ENCODE data around the gene GPR137.
A peak's percentile ranks its signal among the peaks of the same experiment; 100 is the strongest.
"Not testable (repeated sequence)": the region's sequence is repeated elsewhere in the genome, so short reads cannot be mapped to it uniquely, and the experiment has no call there.

The GPR137 gene

GRCh38 chr11:64304316-64305072, 18.8 kb downstream of the GPR137 start:
- peak; percentile 95 for DNase-seq (ENCODE audit: low spot score)

- DNase-seq (ENCODE audit: low spot score): peak; percentile 100
Observed at GRCh38 chr11:64305075-64305690, 19.5 kb downstream of the GPR137 start, which contains the start of gene ESRRA. ESRRA (plus strand) TSS chr11:64305524; CDS start chr11:64307180, 1,656 bp downstream.

GRCh38 chr11:64305691-64306562, 20.3 kb downstream of the GPR137 start:
- no peak for DNase-seq (ENCODE audit: low spot score)

GRCh38 chr11:64306563-64306875, 20.9 kb downstream of the GPR137 start:
- no peak for DNase-seq (ENCODE audit: low spot score)

- DNase-seq (ENCODE audit: low spot score): no peak
Observed at GRCh38 chr11:64306876-64307622, 21.4 kb downstream of the GPR137 start.

- not testable (repeated sequence) for DNase-seq (ENCODE audit: low spot score)
Observed at GRCh38 chr11:64307795-64308194, 22.1 kb downstream of the GPR137 start.

- no peak for DNase-seq (ENCODE audit: low spot score)
Observed at GRCh38 chr11:64312947-64313346, 27.3 kb downstream of the GPR137 start.

- no peak for DNase-seq (ENCODE audit: low spot score)
Observed at GRCh38 chr11:64313491-64314145, 28.0 kb downstream of the GPR137 start.

GRCh38 chr11:64314146-64314804, 28.6 kb downstream of the GPR137 start:
- DNase-seq (ENCODE audit: low spot score): no peak

GRCh38 chr11:64314805-64315561, 29.3 kb downstream of the GPR137 start:
- no peak for DNase-seq (ENCODE audit: low spot score)

GRCh38 chr11:64315667-64316526, 30.2 kb downstream of the GPR137 start:
- DNase-seq (ENCODE audit: low spot score): not testable (repeated sequence)

- DNase-seq (ENCODE audit: low spot score): no peak
Observed at GRCh38 chr11:64316672-64317324, 31.1 kb downstream of the GPR137 start.

- peak; percentile 97 for DNase-seq (ENCODE audit: low spot score)
Observed at GRCh38 chr11:64317325-64317960, 31.8 kb downstream of the GPR137 start, which contains the start of gene TRMT112. TRMT112 (minus strand) TSS chr11:64317559; CDS start chr11:64317526, 33 bp downstream.

- DNase-seq (ENCODE audit: low spot score): peak; percentile 97
Observed at GRCh38 chr11:64317961-64318765, 32.5 kb downstream of the GPR137 start, which contains the start of gene PRDX5. PRDX5 (plus strand) TSS chr11:64318121; CDS start chr11:64318216, 95 bp downstream.

- no peak for DNase-seq (ENCODE audit: low spot score)
Observed at GRCh38 chr11:64318766-64319761, 33.4 kb downstream of the GPR137 start.

- no peak for DNase-seq (ENCODE audit: low spot score)
Observed at GRCh38 chr11:64320556-64320955, 34.9 kb downstream of the GPR137 start.
